Right lobe of liver (tissue), 4 donors: ENCODE measurements around the gene PPP1R14C.

Experiments used
- CTCF ChIP-seq, 4 donors: fragments of 200-600 bp in 3 of 4; fragments of 450-650 bp in 1 of 4; IDR thresholded peaks; one replicate each; pipeline versions ENCODE4 v1.5.1 to v1.8.0; 2016 to 2022; ENCODE audit warnings: antibody characterized with exemption in 4 of 4, mild to moderate bottlenecking in 2 of 4
- POLR2A ChIP-seq: fragments of 450-650 bp; IDR thresholded peaks from one replicate; pipeline ENCODE4 v1.6.1; 2017; ENCODE audit warnings: antibody characterized with exemption, mild to moderate bottlenecking
- donor health status: DM: no; HTN: no; CAD: no.
- donor health status: DM: no; HTN: no; CAD: no.
- donor health status: DM: no; HTN: yes; CAD: no.

- no peak for TF ChIP-seq CTCF (IDR thresholded peaks at IDR 0.05)
- no peak for TF ChIP-seq POLR2A
Measured at GRCh38 chr6:150165020-150165702, 22.3 kb downstream of the PPP1R14C start.
